ENCODE measurements around the gene PANX3.
"Not testable (repeated sequence)": the region's sequence is repeated elsewhere in the genome, so short reads cannot be mapped to it uniquely, and the experiment has no call there.

Gene PANX3

GRCh38 chr11:124611064-124611463 is at the start of gene PANX3:
Gene PANX3 (plus strand): TSS chr11:124611428. CDS start chr11:124611557, 129 bp downstream.
- DNase-seq = no peak

GRCh38 chr11:124569697-124570096 is 41.5 kb upstream of the PANX3 start, which contains the start of gene OR8A1:
Gene OR8A1 (plus strand): TSS chr11:124569997. CDS start chr11:124570120, 123 bp downstream.
- DNase-seq = no peak

GRCh38 chr11:124570160-124570559 is 41.1 kb upstream of the PANX3 start:
- DNase-seq = no peak

- DNase-seq = no peak
These were observed 33.4 kb upstream of the PANX3 start for GRCh38 chr11:124577716-124578427.

GRCh38 chr11:124578761-124579160 is 32.5 kb upstream of the PANX3 start:
- DNase-seq = no peak

GRCh38 chr11:124581817-124582216 is 29.4 kb upstream of the PANX3 start:
- DNase-seq = no peak

- no peak for DNase-seq
These were observed 28.7 kb upstream of the PANX3 start for GRCh38 chr11:124582565-124582964.

GRCh38 chr11:124583781-124584180 is 27.4 kb upstream of the PANX3 start:
- DNase-seq = no peak

- DNase-seq = no peak
These were observed 26.4 kb upstream of the PANX3 start for GRCh38 chr11:124584681-124585372.

- DNase-seq = peak; percentile 42
These were observed 24.9 kb upstream of the PANX3 start for GRCh38 chr11:124586238-124586860.

- DNase-seq = no peak
These were observed 19.8 kb upstream of the PANX3 start for GRCh38 chr11:124591430-124591829.

- DNase-seq = no peak
These were observed 18.6 kb upstream of the PANX3 start for GRCh38 chr11:124592627-124593026.

GRCh38 chr11:124595302-124595701 is 15.9 kb upstream of the PANX3 start:
- no peak for DNase-seq

GRCh38 chr11:124597626-124598025 is 13.6 kb upstream of the PANX3 start:
- no peak for DNase-seq

- no peak for DNase-seq
These were observed 10.5 kb upstream of the PANX3 start for GRCh38 chr11:124600621-124601320.

- no peak for DNase-seq
These were observed 9.0 kb upstream of the PANX3 start for GRCh38 chr11:124602193-124602592.

GRCh38 chr11:124602723-124603122 is 8.5 kb upstream of the PANX3 start:
- not testable (repeated sequence) for DNase-seq

- no peak for DNase-seq
These were observed 5.5 kb upstream of the PANX3 start for GRCh38 chr11:124605719-124606118.

GRCh38 chr11:124608147-124608546 is 3.1 kb upstream of the PANX3 start:
- DNase-seq = no peak

GRCh38 chr11:124610295-124610694 is 933 bp upstream of the PANX3 start:
- no peak for DNase-seq

GRCh38 chr11:124612045-124612444 is 817 bp downstream of the PANX3 start:
- no peak for DNase-seq

GRCh38 chr11:124612567-124613246 is 1.5 kb downstream of the PANX3 start:
- no peak for DNase-seq

GRCh38 chr11:124618863-124619262 is 7.6 kb downstream of the PANX3 start:
- no peak for DNase-seq

Measured in stimulated activated CD4-positive, alpha-beta T cell treated with anti-CD3 and anti-CD28 coated beads, Interleukin-12 subunit alpha, Interleukin-12 subunit beta, amount 100 ng/mL, for 4 hours (primary cell).